Lower leg skin (tissue), 3 donors: ENCODE results near the gene SERINC5.

Experiments used
- POLR2A ChIP-seq, 2 donors: fragments of 450-650 bp; IDR thresholded peaks; one replicate each; pipeline ENCODE4 v1.6.1; 2016 to 2017; ENCODE audit warnings: antibody characterized with exemption in 2 of 2, mild to moderate bottlenecking in 1 of 2, moderate library complexity in 1 of 2
- TF ChIP-seq, protein P1 (sequence below), 3 donors: fragments of 450-650 bp; IDR thresholded peaks; one replicate each; pipeline ENCODE4 v1.5.1; 2016; ENCODE audit warnings: antibody characterized with exemption in 3 of 3, mild to moderate bottlenecking in 3 of 3, moderate library complexity in 2 of 3

DNA sequence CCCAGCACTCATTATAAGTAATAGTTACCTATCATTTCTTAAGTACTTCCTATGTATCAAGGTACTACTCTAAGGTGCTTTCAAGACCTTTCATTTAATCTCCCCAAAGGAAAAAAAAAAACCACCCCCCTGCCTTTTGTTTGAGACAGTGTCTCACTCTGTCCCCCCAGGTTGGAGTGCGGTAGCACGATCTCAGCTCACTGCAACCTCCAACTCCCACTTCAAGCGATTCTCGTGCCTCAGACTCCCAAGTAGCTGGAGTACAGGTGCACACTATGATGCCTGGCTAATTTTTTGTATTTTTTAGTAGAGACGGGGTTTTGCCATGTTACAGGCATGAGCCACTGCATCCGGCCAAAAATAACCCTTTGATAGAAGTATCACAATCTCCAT is 29.9 kb downstream of the SERINC5 start:
- TF ChIP-seq, protein P1, sequence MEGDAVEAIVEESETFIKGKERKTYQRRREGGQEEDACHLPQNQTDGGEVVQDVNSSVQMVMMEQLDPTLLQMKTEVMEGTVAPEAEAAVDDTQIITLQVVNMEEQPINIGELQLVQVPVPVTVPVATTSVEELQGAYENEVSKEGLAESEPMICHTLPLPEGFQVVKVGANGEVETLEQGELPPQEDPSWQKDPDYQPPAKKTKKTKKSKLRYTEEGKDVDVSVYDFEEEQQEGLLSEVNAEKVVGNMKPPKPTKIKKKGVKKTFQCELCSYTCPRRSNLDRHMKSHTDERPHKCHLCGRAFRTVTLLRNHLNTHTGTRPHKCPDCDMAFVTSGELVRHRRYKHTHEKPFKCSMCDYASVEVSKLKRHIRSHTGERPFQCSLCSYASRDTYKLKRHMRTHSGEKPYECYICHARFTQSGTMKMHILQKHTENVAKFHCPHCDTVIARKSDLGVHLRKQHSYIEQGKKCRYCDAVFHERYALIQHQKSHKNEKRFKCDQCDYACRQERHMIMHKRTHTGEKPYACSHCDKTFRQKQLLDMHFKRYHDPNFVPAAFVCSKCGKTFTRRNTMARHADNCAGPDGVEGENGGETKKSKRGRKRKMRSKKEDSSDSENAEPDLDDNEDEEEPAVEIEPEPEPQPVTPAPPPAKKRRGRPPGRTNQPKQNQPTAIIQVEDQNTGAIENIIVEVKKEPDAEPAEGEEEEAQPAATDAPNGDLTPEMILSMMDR (IDR thresholded peaks at IDR 0.05): no peak
- no peak for TF ChIP-seq POLR2A (IDR thresholded peaks at IDR 0.05)
